Skeletal muscle satellite cell (primary cell): Measurements from ENCODE around the gene NECTIN4.
"Not testable (repeated sequence)": the region's sequence is repeated elsewhere in the genome, so short reads cannot be mapped to it uniquely, and the experiment has no call there.

Experiments used
- H3K27me3 ChIP-seq: 2 replicates; pipeline ENCODE4 v1.7.0; 2013; ENCODE audit warnings: low read length; ENCODE audit not compliant: control insufficient read depth, insufficient read depth
- H3K36me3 ChIP-seq: 2 replicates; pipeline ENCODE4 v1.7.0; 2013; ENCODE audit warnings: mild to moderate bottlenecking, control low read depth, low read length; ENCODE audit not compliant: insufficient read depth
- H3K4me1 ChIP-seq: 2 replicates; pipeline ENCODE4 v1.7.0; 2013; ENCODE audit warnings: low read length; ENCODE audit not compliant: control insufficient read depth, insufficient read depth
- H3K4me2 ChIP-seq: 2 replicates; pipeline ENCODE4 v1.7.0; 2013; ENCODE audit warnings: mild to moderate bottlenecking, low read length
- H3K4me3 ChIP-seq: 2 replicates; pipeline ENCODE4 v1.7.0; 2013; ENCODE audit warnings: low read length
- H3K9ac ChIP-seq: 2 replicates; pipeline ENCODE4 v1.7.0; 2013; ENCODE audit warnings: mild to moderate bottlenecking, low read depth, low read length, moderate library complexity
- H3K9me3 ChIP-seq: replicated peaks from 2 replicates; pipeline ENCODE4 v1.7.0; 2013; ENCODE audit warnings: mild to moderate bottlenecking, control low read depth, low read length

The NECTIN4 gene

GRCh38 chr1:161068306-161069234, 20.8 kb downstream of the NECTIN4 start:
- Histone ChIP-seq H3K4me1 (no peaks in the 10 kb centered on the region), H3K9ac (no peak overlapping the region), H3K4me3 (no peak overlapping the region), H3K9me3 (no peaks in the 10 kb centered on the region), H3K36me3 (no peaks in the 10 kb centered on the region), H3K4me2 (no peak overlapping the region), H3K27me3 (no peaks in the 10 kb centered on the region)

DNA sequence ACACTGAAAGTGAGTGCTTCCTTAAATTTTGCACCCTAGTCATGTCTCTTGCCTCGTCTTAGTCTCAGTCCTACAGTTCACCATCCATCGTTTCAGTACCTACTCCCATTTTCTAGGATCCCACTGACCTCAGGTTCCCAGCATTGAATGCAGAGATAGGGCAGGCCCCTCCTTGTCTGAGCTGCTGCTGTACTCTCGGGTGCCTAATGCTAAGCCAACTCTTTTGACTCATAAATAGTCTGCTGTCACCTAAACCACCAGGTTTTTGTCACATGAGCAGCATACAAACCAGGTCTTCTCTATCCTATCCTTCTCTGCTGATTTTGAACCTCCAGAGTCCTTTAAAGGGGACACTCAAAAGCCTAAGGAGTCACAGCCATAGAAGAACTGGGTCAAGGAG, 22.7 kb downstream of the NECTIN4 start:
- no peaks in the 10 kb centered on the region for H3K27me3 ChIP-seq
- no peaks in the 10 kb centered on the region for H3K4me1 ChIP-seq
- H3K9ac ChIP-seq: no peak overlapping the region
- H3K4me3 ChIP-seq: no peak overlapping the region
- no peaks in the 10 kb centered on the region for H3K9me3 ChIP-seq
- H3K4me2 ChIP-seq: no peak overlapping the region
- no peaks in the 10 kb centered on the region for H3K36me3 ChIP-seq

DNA sequence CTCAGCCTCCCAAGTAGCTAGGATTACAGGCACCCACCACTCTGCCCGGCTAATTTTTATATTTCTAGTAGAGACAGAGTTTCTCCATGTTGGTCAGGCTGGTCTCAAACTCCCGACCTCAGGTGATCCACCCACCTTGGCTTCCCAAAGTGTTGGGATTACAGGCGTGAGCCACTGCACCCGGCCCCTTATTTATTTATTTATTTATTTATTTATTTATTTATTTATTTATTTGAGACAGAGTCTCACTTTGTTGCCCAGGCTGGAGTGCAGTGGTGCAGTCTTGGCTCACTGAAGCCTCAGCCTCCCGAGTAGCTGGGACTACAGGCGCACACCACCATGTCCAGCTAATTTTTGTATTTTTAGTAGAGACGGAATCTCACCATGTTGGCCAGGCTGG, 23.7 kb downstream of the NECTIN4 start:
- H3K36me3 ChIP-seq, H3K9ac ChIP-seq, H3K27me3 ChIP-seq, H3K4me3 ChIP-seq, H3K9me3 ChIP-seq, H3K4me2 ChIP-seq, H3K4me1 ChIP-seq: not testable (repeated sequence)

DNA sequence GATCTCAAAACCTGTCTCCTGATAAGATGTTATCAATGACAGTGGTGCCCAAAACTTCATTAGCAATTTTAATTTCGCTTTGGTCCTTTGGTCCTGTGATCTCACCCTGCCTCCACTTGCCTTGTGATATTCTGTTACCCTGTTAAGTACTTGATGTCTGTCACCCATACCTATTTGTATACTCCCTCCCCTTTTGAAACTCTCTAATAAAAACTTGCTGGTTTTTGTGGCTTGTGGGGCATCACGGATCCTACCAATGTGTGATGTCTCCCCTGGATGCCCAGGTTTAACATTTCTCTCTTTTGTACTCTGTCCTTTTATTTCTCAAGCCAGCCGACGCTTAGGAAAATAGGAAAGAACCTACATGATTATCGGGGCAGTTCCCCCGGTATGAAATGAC, 25.4 kb downstream of the NECTIN4 start:
- H3K4me1 ChIP-seq, H3K4me3 ChIP-seq, H3K4me2 ChIP-seq, H3K27me3 ChIP-seq, H3K9me3 ChIP-seq, H3K36me3 ChIP-seq, H3K9ac ChIP-seq: not testable (repeated sequence)

GRCh38 chr1:161061419-161061818, 27.9 kb downstream of the NECTIN4 start:
- no peak overlapping the region for H3K4me3 ChIP-seq
- no peak overlapping the region for H3K4me2 ChIP-seq
- no peaks in the 10 kb centered on the region for H3K27me3 ChIP-seq
- no peaks in the 10 kb centered on the region for H3K36me3 ChIP-seq
- H3K9ac ChIP-seq: no peak overlapping the region
- no peaks in the 10 kb centered on the region for H3K9me3 ChIP-seq
- no peaks in the 10 kb centered on the region for H3K4me1 ChIP-seq

DNA sequence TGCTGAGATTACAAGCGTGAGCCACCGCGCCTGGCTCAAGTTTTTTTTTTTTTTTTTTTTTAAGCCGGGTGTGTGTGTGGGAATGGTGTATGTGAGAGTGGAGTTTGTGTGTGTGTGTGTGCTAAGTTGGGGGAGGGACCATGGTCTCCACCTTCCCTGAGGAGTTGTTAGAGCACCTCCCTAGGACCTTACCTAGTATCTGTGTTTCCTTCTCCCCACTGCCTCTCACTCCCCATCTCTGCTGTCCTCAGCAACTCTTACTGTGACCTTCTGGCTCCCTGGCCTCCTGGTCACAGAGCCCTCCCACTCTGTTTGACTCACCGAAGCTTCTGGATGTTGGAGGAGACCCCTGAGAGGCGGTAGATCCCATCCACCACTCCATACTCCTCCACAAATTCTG, 30.1 kb downstream of the NECTIN4 start:
- Histone ChIP-seq H3K36me3 (no peaks in the 10 kb centered on the region), H3K27me3 (no peaks in the 10 kb centered on the region), H3K9me3 (no peaks in the 10 kb centered on the region), H3K9ac (no peak overlapping the region), H3K4me2 (no peak overlapping the region), H3K4me1 (no peaks in the 10 kb centered on the region), H3K4me3 (no peak overlapping the region)

GRCh38 chr1:161054805-161055204, 34.6 kb downstream of the NECTIN4 start:
- no peaks in the 10 kb centered on the region for H3K27me3 ChIP-seq
- no peak overlapping the region for H3K9ac ChIP-seq
- no peak overlapping the region for H3K4me3 ChIP-seq
- peaks cover 5% of the 10 kb centered on the region for H3K4me1 ChIP-seq
- H3K36me3 ChIP-seq: no peaks in the 10 kb centered on the region
- H3K4me2 ChIP-seq: no peak overlapping the region
- H3K9me3 ChIP-seq: no peaks in the 10 kb centered on the region

DNA sequence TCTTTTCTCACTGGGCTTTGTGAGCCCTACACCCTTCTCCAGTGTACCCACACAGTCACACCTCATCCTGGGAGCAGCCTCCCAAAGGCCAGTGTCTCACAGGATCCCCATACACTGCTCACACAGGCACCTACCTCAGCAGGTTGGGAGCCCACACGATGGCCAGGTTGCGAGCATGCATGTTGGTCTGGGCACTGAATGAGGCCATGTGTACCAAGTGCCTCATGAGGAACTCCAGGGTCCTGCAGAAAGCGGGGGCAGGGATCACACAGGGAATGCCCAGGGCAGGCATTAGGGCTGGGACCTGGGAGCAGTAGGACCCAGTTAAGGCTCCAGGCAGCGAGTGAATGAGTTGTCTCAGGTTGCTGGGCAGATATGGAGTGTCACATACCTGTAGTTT, 35.1 kb downstream of the NECTIN4 start:
- Histone ChIP-seq H3K27me3 (no peaks in the 10 kb centered on the region), H3K36me3 (no peaks in the 10 kb centered on the region), H3K4me2 (no peak overlapping the region), H3K9ac (no peak overlapping the region), H3K9me3 (peaks cover 4% of the 10 kb centered on the region), H3K4me1 (peaks cover 5% of the 10 kb centered on the region), H3K4me3 (no peak overlapping the region)

DNA sequence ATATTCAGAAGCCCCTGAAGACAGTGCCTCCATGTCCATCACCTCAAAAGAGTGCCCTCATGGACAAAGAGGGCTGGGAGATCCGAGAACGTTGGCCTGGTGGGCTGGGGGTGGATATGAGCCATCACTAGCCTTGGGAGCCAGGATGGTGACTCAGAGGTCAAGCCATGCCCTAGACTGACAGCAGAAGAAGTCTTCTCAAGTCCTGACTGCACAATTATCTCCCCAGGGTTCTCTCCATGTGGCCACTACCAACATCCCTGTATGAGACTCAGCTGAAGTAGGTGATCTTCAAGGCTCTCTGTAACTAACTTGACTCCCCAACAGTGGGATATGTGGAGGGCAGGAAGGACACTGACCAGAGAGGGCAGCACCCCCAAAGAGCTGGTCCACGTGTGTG, 36.5 kb downstream of the NECTIN4 start:
- no peaks in the 10 kb centered on the region for H3K27me3 ChIP-seq
- peaks cover 5% of the 10 kb centered on the region for H3K4me1 ChIP-seq
- no peak overlapping the region for H3K9ac ChIP-seq
- H3K4me3 ChIP-seq: no peak overlapping the region
- H3K9me3 ChIP-seq: peaks cover 5% of the 10 kb centered on the region
- no peak overlapping the region for H3K4me2 ChIP-seq
- H3K36me3 ChIP-seq: no peaks in the 10 kb centered on the region

GRCh38 chr1:161051219-161051618, 38.1 kb downstream of the NECTIN4 start:
- Histone ChIP-seq H3K4me1 (peaks cover 10% of the 10 kb centered on the region), H3K36me3 (no peaks in the 10 kb centered on the region), H3K4me3 (no peak overlapping the region), H3K27me3 (no peaks in the 10 kb centered on the region), H3K9me3 (peaks cover 5% of the 10 kb centered on the region), H3K4me2 (no peak overlapping the region), H3K9ac (no peak overlapping the region)

DNA sequence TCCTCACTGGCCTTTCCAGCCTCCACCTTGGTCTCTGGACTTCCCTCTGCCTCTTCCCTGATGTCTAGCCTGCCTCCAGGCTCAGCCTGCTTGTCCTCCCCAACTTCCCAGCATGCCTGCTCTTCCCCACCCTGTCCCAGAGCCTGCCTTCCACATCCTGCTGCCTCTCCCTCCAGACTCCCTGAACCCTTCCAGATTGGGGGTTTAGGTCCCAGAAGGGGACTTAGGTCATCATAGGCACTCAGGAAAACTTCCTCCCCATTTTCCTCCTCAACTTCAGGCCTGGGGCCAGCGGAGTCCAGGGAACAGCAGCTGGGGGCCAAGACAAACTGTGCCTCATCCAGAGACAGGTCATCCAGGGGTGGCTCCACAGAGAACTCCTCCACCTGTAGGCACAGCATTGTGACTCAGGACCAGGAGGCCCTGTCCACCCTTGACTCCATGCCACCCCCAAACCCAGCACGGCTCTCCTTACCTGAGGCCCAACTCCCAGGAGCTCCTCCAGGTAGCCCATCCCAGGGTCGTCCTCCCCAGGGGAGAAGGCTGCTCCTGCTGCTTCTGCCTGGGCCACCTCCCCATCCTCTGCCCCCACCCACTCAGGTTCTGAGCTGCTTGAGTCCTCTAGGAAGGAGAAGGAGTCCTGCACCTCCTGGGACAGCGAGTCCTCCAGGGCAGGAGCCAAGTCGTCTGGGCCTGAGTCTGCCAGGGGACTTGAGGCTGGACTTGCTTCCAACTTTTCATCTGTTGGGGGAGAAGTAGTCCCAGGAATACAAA, 40.2 kb downstream of the NECTIN4 start:
- no peaks in the 10 kb centered on the region for H3K36me3 ChIP-seq
- no peak overlapping the region for H3K9ac ChIP-seq
- H3K4me3 ChIP-seq: no peak overlapping the region
- peaks cover 14% of the 10 kb centered on the region for H3K4me1 ChIP-seq
- peaks cover 5% of the 10 kb centered on the region for H3K9me3 ChIP-seq
- no peaks in the 10 kb centered on the region for H3K27me3 ChIP-seq
- no peak overlapping the region for H3K4me2 ChIP-seq
